Esophagus (tissue), 2 donors: ENCODE measurements around the gene GLCE. TPM values are rescaled to one million over a fixed set of nuclear protein-coding genes. Genes with fewer than 3 reads are reported as not detected.
"Not testable (repeated sequence)": the region's sequence is repeated elsewhere in the genome, so short reads cannot be mapped to it uniquely, and the experiment has no call there.

ENCODE experiments used
- H3K27ac ChIP-seq, 2 donors: one replicate each; pipeline ENCODE4 v1.5.1; 2013; ENCODE audit warnings: low read depth in 2 of 2, mild to moderate bottlenecking in 2 of 2, inconsistent platforms in 1 of 2, low read length in 1 of 2, moderate library complexity in 1 of 2
- H3K27me3 ChIP-seq, 2 donors: one replicate each; pipeline ENCODE4 v1.6.1; 2013; ENCODE audit warnings: low read length in 2 of 2, control low read depth in 1 of 2, mild to moderate bottlenecking in 1 of 2; ENCODE audit not compliant: insufficient read depth in 2 of 2, control insufficient read depth in 1 of 2
- H3K36me3 ChIP-seq, 2 donors: one replicate each; pipeline ENCODE4 v1.6.1; 2013; ENCODE audit warnings: low read length in 1 of 2; ENCODE audit not compliant: control insufficient read depth in 2 of 2, insufficient read depth in 2 of 2
- H3K4me1 ChIP-seq, 2 donors: one replicate each; pipeline ENCODE4 v1.6.1; 2013; ENCODE audit warnings: low read length in 1 of 2; ENCODE audit not compliant: control insufficient read depth in 2 of 2, insufficient read depth in 2 of 2
- H3K4me3 ChIP-seq, 2 donors: one replicate each; pipeline ENCODE4 v1.5.1; 2013; ENCODE audit warnings: low read length in 2 of 2, mild to moderate bottlenecking in 2 of 2, low read depth in 1 of 2, moderate library complexity in 1 of 2
- H3K9me3 ChIP-seq, 2 donors: one replicate each; pipeline ENCODE4 v1.6.1; 2013; ENCODE audit warnings: mild to moderate bottlenecking in 2 of 2, low read depth in 1 of 2, low read length in 1 of 2, moderate library complexity in 1 of 2; ENCODE audit not compliant: control insufficient read depth in 2 of 2, insufficient read depth in 1 of 2
- WGBS, 2 donors: extraction: QIAGEN DNeasy Blood & Tissue Kit; methylation state at CpG; one replicate each; pipeline ENCODE4 v1.1.7; 2013; 5-methylcytosine and 5-hydroxymethylcytosine counted together
- polyA plus RNA-seq, 2 donors: library from polyadenylated mRNA; stranded (reverse); fragments of 200-250 nt; gene quantifications; one replicate each; pipeline ENCODE4 v1.2.3, GENCODE V29; 2013
- donor health status: healthy with polysubstance abuse.
- donor health status: Bipolar disorder and iron deficiency.

GLCE gene
- polyA plus RNA-seq, 2 donors: 9.9 to 13.0 TPM

GRCh38 chr15:69285834-69286233, 125.4 kb downstream of the GLCE start:
- H3K27ac ChIP-seq: no peak overlapping the region
- H3K36me3 ChIP-seq: no peaks in the 10 kb centered on the region
- H3K27me3 ChIP-seq: no peaks in the 10 kb centered on the region
- peaks cover 3 to 9% of the 10 kb centered on the region in 2 donors for H3K4me1 ChIP-seq
- 95% methylated on average over 12 of the region's 12 CpGs for WGBS, 2 donors
- H3K9me3 ChIP-seq: no peaks in the 10 kb centered on the region
- H3K4me3 ChIP-seq: no peak overlapping the region

- peaks cover 3 to 9% of the 10 kb centered on the region in 2 donors for H3K4me1 ChIP-seq
- H3K27me3 ChIP-seq: no peaks in the 10 kb centered on the region
- H3K4me3 ChIP-seq: no peak overlapping the region
- 84% methylated on average over 7 of the region's 7 CpGs for WGBS, 2 donors
- no peak overlapping the region for H3K27ac ChIP-seq
- no peaks in the 10 kb centered on the region for H3K36me3 ChIP-seq
- no peaks in the 10 kb centered on the region for H3K9me3 ChIP-seq
Observed at GRCh38 chr15:69288011-69288410, 127.6 kb downstream of the GLCE start.

GRCh38 chr15:69288531-69289341, 128.3 kb downstream of the GLCE start:
- Histone ChIP-seq H3K27ac (peak overlapping the region; percentile 34 to 53), H3K4me3 (no peak overlapping the region), H3K27me3 (no peaks in the 10 kb centered on the region), H3K9me3 (no peaks in the 10 kb centered on the region), H3K36me3 (no peaks in the 10 kb centered on the region), H3K4me1 (peaks cover 3 to 9% of the 10 kb centered on the region in 2 donors)
- WGBS, 2 donors: 61 to 66% methylated on average over 11 of the region's 11 CpGs

GRCh38 chr15:69289342-69290146, 129.1 kb downstream of the GLCE start:
- peak overlapping the region; percentile 34 to 53 for H3K27ac ChIP-seq
- no peaks in the 10 kb centered on the region for H3K9me3 ChIP-seq
- no peaks in the 10 kb centered on the region for H3K27me3 ChIP-seq
- peaks cover 3 to 9% of the 10 kb centered on the region in 2 donors for H3K4me1 ChIP-seq
- 31 to 44% methylated on average over 8 of the region's 8 CpGs for WGBS, 2 donors
- no peak overlapping the region for H3K4me3 ChIP-seq
- no peaks in the 10 kb centered on the region for H3K36me3 ChIP-seq

- Histone ChIP-seq H3K4me1 (peaks cover 3 to 9% of the 10 kb centered on the region in 2 donors), H3K27me3 (no peaks in the 10 kb centered on the region), H3K9me3 (no peaks in the 10 kb centered on the region), H3K27ac (peak overlapping the region; percentile 13 to 28), H3K4me3 (no peak overlapping the region), H3K36me3 (no peaks in the 10 kb centered on the region)
- WGBS, 2 donors: 46 to 48% methylated on average over 7 of the region's 7 CpGs
Observed at GRCh38 chr15:69290346-69291164, 130.1 kb downstream of the GLCE start.

GRCh38 chr15:69291651-69292050, 131.2 kb downstream of the GLCE start:
- not testable (repeated sequence) for H3K9me3 ChIP-seq, H3K4me3 ChIP-seq, H3K27ac ChIP-seq, H3K27me3 ChIP-seq, H3K4me1 ChIP-seq, H3K36me3 ChIP-seq
- 87 to 92% methylated on average over 10 of the region's 10 CpGs for WGBS, 2 donors

GRCh38 chr15:69292826-69293420, 132.5 kb downstream of the GLCE start:
- H3K27ac ChIP-seq: no peak overlapping the region
- WGBS, 2 donors: 88 to 89% methylated on average over 10 of the region's 10 CpGs
- peaks cover 3 to 9% of the 10 kb centered on the region in 2 donors for H3K4me1 ChIP-seq
- no peak overlapping the region for H3K4me3 ChIP-seq
- no peaks in the 10 kb centered on the region for H3K9me3 ChIP-seq
- H3K27me3 ChIP-seq: no peaks in the 10 kb centered on the region
- no peaks in the 10 kb centered on the region for H3K36me3 ChIP-seq

- Histone ChIP-seq H3K27me3 (no peaks in the 10 kb centered on the region), H3K4me1 (peaks cover 3 to 8% of the 10 kb centered on the region in 2 donors), H3K4me3 (no peak overlapping the region), H3K36me3 (no peaks in the 10 kb centered on the region), H3K9me3 (no peaks in the 10 kb centered on the region), H3K27ac (no peak overlapping the region)
- WGBS, 2 donors: 95% methylated on average over 11 of the region's 11 CpGs
Observed at GRCh38 chr15:69293741-69294615, 133.5 kb downstream of the GLCE start.
